GM21447 (cell line): ENCODE results near the gene EHF.

Source experiments
- ATAC-seq: cut with Tn5 transposase; IDR thresholded peaks from one replicate; pipeline ENCODE4 v1.9.1; 2021; ENCODE audit not compliant: unreplicated experiment

Gene EHF

GRCh38 chr11:34601609-34602008, 19.3 kb upstream of the EHF start:
- no peak for ATAC-seq

GRCh38 chr11:34602245-34602644, 18.6 kb upstream of the EHF start:
- no peak for ATAC-seq

- ATAC-seq: no peak
Observed at GRCh38 chr11:34603129-34604001, 17.5 kb upstream of the EHF start.

- no peak for ATAC-seq
Observed at GRCh38 chr11:34604145-34604544, 16.7 kb upstream of the EHF start.

GRCh38 chr11:34604911-34605310, 16.0 kb upstream of the EHF start:
- ATAC-seq: no peak

GRCh38 chr11:34605481-34606325, 15.2 kb upstream of the EHF start:
- ATAC-seq: no peak

- ATAC-seq: no peak
Observed at GRCh38 chr11:34606326-34607120, 14.4 kb upstream of the EHF start.

GRCh38 chr11:34609187-34609751, 11.6 kb upstream of the EHF start:
- no peak for ATAC-seq

GRCh38 chr11:34609850-34610249, 11.0 kb upstream of the EHF start:
- ATAC-seq: no peak

GRCh38 chr11:34610324-34611041, 10.4 kb upstream of the EHF start:
- no peak for ATAC-seq

- no peak for ATAC-seq
Observed at GRCh38 chr11:34613015-34613414, 7.9 kb upstream of the EHF start.

GRCh38 chr11:34613552-34614056, 7.3 kb upstream of the EHF start:
- ATAC-seq: peak; percentile 87

- ATAC-seq: peak; percentile 50
Observed at GRCh38 chr11:34614344-34615104, 6.4 kb upstream of the EHF start.

- ATAC-seq: no peak
Observed at GRCh38 chr11:34616086-34616485, 4.8 kb upstream of the EHF start.

- ATAC-seq: no peak
Observed at GRCh38 chr11:34616830-34617504, 3.9 kb upstream of the EHF start.

- ATAC-seq: no peak
Observed at GRCh38 chr11:34618406-34618805, 2.5 kb upstream of the EHF start.

GRCh38 chr11:34619062-34619516, 1.8 kb upstream of the EHF start:
- no peak for ATAC-seq

- no peak for ATAC-seq
Observed at GRCh38 chr11:34620202-34620601, 691 bp upstream of the EHF start.

- no peak for ATAC-seq
Observed at GRCh38 chr11:34621876-34622275, 983 bp downstream of the EHF start.
